ENCODE results near the gene PPEF1.

DNA sequence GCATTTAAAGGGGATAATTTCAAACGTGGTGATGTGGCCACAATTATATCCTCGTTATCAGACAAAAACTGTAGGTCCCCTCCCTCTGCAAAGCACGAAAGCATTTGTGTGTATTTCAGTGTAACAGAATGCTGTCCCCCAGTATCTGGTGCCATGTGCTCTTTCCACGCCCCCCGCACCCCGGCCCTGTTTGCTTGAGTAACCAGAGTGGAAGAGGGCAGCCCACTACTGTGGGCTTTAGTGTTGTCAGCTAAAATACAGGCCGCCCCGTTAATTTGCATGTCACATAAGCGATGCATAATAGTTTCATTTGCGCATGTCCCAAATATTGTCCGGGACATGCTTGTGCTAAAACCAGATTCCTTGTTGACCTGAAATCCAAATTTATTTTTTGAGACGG lies 166.4 kb downstream of the PPEF1 start:
- no peak for TF ChIP-seq SUZ12 (IDR thresholded peaks at IDR 0.05)
- TF ChIP-seq BHLHE40 (IDR thresholded peaks at IDR 0.05; ENCODE audit: borderline replicate concordance), result no peak
- TF ChIP-seq ELF4 (IDR thresholded peaks at IDR 0.05), result no peak
- TF ChIP-seq TARDBP (IDR thresholded peaks at IDR 0.05), result no peak
- TF ChIP-seq FOXA1 (IDR thresholded peaks at IDR 0.05), result no peak
- no peak for TF ChIP-seq FOXK2 (IDR thresholded peaks at IDR 0.05)
- TF ChIP-seq L3MBTL2 (conservative IDR thresholded peaks at IDR 0.05), result no peak
- no peak for TF ChIP-seq SP1 (IDR thresholded peaks at IDR 0.05)
- TF ChIP-seq ARNT (IDR thresholded peaks at IDR 0.05), result no peak
- TF ChIP-seq FOXM1 (IDR thresholded peaks at IDR 0.05; ENCODE audit: borderline replicate concordance), result no peak
